H7 (cell line): ENCODE data around the gene RDX. TPM values are rescaled to one million over a fixed set of nuclear protein-coding genes. Genes with fewer than 3 reads are reported as not detected.

Source experiments
- DNase-seq: peaks from one replicate; pipeline ENCODE4 v3.0.0; 2012
- H3K27me3 ChIP-seq: 2 replicates; pipeline ENCODE4 v1.6.0; 2011; ENCODE audit warnings: mild to moderate bottlenecking, low read length; ENCODE audit not compliant: control insufficient read depth, insufficient read depth
- H3K36me3 ChIP-seq: replicated peaks from 2 replicates; pipeline ENCODE4 v1.5.1; 2011; ENCODE audit warnings: low read length; ENCODE audit not compliant: control insufficient read depth, insufficient read depth
- H3K4me3 ChIP-seq: 2 replicates; pipeline ENCODE4 v1.5.1; 2011; ENCODE audit warnings: low read depth, mild to moderate bottlenecking, control low read depth, low read length, moderate library complexity; ENCODE audit not compliant: insufficient read depth
- total RNA-seq: library from RNA; depleted of rRNA; stranded (reverse); fragments of >200 nt; shearing (Covaris generic); gene quantifications from 2 replicates; pipeline ENCODE4 v1.2.3, GENCODE V29; 2014

Gene RDX
- total RNA-seq, 1 experiment from 2014 or later: 64.6 TPM

GRCh38 chr11:110187731-110188130 is 108.7 kb downstream of the RDX start:
- DNase-seq: no peak
- no peaks in the 10 kb centered on the region for H3K27me3 ChIP-seq
- no peaks in the 10 kb centered on the region for H3K36me3 ChIP-seq
- H3K4me3 ChIP-seq: no peak overlapping the region

- Histone ChIP-seq H3K4me3 (no peak overlapping the region), H3K36me3 (no peaks in the 10 kb centered on the region), H3K27me3 (no peaks in the 10 kb centered on the region)
- no peak for DNase-seq
These were observed 109.5 kb downstream of the RDX start for GRCh38 chr11:110186867-110187266.

- DNase-seq: no peak
- Histone ChIP-seq H3K36me3 (no peaks in the 10 kb centered on the region), H3K27me3 (no peaks in the 10 kb centered on the region), H3K4me3 (no peak overlapping the region)
These were observed 110.0 kb downstream of the RDX start for GRCh38 chr11:110186456-110186855.

DNA sequence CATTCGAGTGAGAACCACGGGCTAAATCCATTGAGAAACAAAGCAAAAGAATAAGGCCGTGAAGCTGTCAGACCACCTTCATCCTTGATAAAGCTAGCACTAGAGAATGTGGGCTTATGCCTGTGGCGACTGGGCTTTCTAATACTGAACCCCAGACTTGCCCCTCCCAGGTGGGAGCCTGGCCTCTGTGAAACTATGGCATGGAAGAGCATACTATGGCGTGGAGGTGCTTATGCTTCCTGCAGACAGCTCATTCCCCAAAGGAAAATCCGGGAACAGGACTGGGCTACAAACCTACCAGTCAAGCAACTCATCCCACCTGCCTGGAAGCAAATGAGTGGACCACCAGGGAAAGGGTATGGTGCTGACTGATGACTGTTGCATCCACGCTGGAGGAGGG is 110.8 kb downstream of the RDX start:
- no peaks in the 10 kb centered on the region for H3K36me3 ChIP-seq
- no peak overlapping the region for H3K4me3 ChIP-seq
- no peak for DNase-seq
- H3K27me3 ChIP-seq: no peaks in the 10 kb centered on the region

DNA sequence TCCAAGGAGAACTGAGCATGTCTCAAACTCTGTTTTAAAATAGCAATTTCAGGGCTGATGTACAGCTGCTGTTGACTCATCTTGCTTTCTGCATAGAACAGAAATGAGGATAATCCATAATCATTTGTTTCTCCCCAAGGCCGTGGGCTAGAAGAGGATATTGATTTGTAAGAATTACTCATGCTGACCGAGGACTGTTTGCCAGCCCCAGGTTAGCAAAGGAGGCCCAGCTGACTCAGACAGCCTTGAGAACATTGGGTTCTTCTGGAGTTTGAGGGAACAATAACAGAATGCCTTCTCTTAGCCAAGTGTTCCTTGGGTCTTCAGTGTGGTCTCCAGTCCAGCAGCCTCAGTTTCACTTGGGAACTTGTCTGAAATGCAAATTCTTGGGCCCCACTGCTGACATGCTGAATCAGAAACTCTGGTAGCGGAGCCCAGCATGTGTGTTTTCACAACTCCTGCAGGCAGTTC is 111.3 kb downstream of the RDX start:
- H3K4me3 ChIP-seq: no peak overlapping the region
- H3K36me3 ChIP-seq: no peaks in the 10 kb centered on the region
- H3K27me3 ChIP-seq: no peaks in the 10 kb centered on the region
- no peak for DNase-seq

GRCh38 chr11:110184456-110184855 is 112.0 kb downstream of the RDX start:
- no peak for DNase-seq
- H3K4me3 ChIP-seq: no peak overlapping the region
- no peaks in the 10 kb centered on the region for H3K36me3 ChIP-seq
- no peaks in the 10 kb centered on the region for H3K27me3 ChIP-seq

GRCh38 chr11:110182886-110183285 is 113.5 kb downstream of the RDX start:
- Histone ChIP-seq H3K4me3 (no peak overlapping the region), H3K36me3 (no peaks in the 10 kb centered on the region), H3K27me3 (no peaks in the 10 kb centered on the region)
- no peak for DNase-seq

- DNase-seq: no peak
- H3K4me3 ChIP-seq: no peak overlapping the region
- H3K27me3 ChIP-seq: no peaks in the 10 kb centered on the region
- H3K36me3 ChIP-seq: no peaks in the 10 kb centered on the region
These were observed 117.3 kb downstream of the RDX start for GRCh38 chr11:110179064-110179463.

- no peaks in the 10 kb centered on the region for H3K36me3 ChIP-seq
- DNase-seq: no peak
- no peak overlapping the region for H3K4me3 ChIP-seq
- H3K27me3 ChIP-seq: no peaks in the 10 kb centered on the region
These were observed 119.3 kb downstream of the RDX start for GRCh38 chr11:110177086-110177456.

- Histone ChIP-seq H3K36me3 (no peaks in the 10 kb centered on the region), H3K27me3 (no peaks in the 10 kb centered on the region), H3K4me3 (no peak overlapping the region)
- DNase-seq: peak; percentile 49
These were observed 119.9 kb downstream of the RDX start for GRCh38 chr11:110176366-110177085.

- Histone ChIP-seq H3K27me3 (no peaks in the 10 kb centered on the region), H3K4me3 (no peak overlapping the region), H3K36me3 (no peaks in the 10 kb centered on the region)
- no peak for DNase-seq
These were observed 121.6 kb downstream of the RDX start for GRCh38 chr11:110174645-110175310.

DNA sequence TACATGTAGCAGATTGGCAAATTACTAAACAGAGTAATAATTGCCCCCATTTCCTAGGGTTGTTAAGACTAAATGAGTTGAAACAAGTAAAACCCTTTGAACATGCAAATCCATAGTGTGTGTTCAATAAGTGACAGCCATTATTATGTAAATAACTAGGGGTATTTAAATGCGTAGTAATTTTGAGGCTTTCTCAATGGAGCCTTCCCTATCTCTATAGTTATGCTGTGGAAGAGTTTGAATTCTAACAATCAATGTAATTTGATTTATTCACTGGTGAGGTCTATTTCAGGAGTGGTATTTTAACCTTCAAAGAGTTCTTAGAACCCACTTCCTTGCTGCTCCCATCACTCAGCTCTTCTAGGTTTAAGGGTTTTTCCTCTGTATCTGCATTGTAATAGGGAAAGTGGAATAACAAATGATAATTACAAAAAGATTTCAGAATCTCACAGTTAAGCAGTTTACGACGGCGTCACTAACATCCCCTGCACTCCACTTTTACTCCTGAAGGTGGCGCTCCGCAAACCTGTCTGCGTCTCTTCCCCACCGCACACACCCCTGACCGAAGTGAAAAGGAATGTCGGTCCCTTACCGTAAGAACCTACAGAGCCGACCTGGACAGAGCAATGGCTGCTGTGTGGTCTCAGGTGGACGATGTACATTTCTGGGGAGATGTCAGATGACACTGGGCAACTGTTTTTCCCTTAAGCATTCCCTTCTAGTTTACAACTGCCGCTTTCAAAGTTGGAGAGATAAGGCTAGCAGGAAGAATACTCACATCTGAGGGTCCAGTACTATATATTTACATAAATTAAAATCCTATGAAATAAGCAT is 122.4 kb downstream of the RDX start:
- no peaks in the 10 kb centered on the region for H3K36me3 ChIP-seq
- H3K4me3 ChIP-seq: no peak overlapping the region
- DNase-seq: peak; percentile 82
- no peaks in the 10 kb centered on the region for H3K27me3 ChIP-seq

DNA sequence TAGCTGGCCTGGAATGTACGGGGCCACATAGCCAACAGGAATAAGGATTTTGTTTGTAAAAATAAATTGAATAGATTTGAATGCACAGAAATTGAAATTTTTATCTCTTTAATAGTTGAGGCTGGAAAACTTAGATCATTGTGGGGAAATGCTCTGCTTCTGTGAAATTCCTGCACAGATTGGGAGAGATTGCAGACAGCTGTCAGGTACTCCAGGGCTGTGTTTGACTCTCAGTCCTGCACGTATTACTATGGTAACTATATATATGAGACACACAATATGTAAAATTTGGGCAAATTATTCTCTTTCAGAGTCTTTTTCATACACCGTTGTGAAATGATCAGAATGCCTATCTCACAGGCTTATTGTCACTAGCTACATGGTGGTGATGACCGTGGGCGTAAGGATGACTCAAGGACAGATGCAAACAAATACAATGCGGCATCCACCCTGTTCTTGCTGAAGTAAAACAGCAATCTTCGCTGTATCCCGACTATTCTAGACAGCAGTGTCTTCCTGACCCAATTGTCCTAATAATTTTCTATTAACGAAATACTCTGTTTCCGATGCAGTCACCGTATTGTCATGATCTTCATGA is 123.8 kb downstream of the RDX start:
- Histone ChIP-seq H3K4me3 (no peak overlapping the region), H3K36me3 (no peaks in the 10 kb centered on the region), H3K27me3 (no peaks in the 10 kb centered on the region)
- DNase-seq: no peak

DNA sequence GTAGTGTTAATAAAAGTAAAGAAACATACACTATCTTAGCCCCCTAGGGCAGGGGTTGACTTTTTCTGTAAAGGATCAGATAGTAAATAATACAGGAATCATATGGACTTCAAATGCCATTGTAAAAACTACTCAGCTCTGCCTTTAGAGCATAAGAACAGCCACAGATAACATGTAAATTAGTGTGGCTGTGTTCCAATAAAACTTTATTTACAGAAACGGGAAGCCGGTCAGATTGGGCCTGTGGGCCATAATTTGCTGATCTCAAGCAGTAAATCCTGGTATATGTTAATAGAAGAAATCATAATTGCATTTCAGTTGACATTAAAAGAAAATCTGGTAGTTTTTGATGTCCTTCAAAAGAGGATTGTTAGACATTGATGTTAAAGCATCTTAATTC is 126.7 kb downstream of the RDX start:
- Histone ChIP-seq H3K4me3 (no peak overlapping the region), H3K36me3 (no peaks in the 10 kb centered on the region; the same call in 1 of the 2 replicates), H3K27me3 (no peaks in the 10 kb centered on the region)
- no peak for DNase-seq
